Inflammatory macrophage treated with lipopolysaccharide for 1 hour (primary cell): Measurements from ENCODE around the gene ATP9A.
"Not testable (repeated sequence)": the region's sequence is repeated elsewhere in the genome, so short reads cannot be mapped to it uniquely, and the experiment has no call there.

ENCODE experiments used
- DNase-seq, 2 donors: peaks; one replicate each; pipeline ENCODE4 v3.0.0-alpha.2; 2020 to 2022

ATP9A gene

GRCh38 chr20:51691703-51692102 lies 76.5 kb downstream of the ATP9A start:
- no peak for DNase-seq

- DNase-seq, result no peak
Observed at GRCh38 chr20:51688600-51689244, 79.5 kb downstream of the ATP9A start.

GRCh38 chr20:51687630-51688029 lies 80.6 kb downstream of the ATP9A start:
- no peak for DNase-seq

DNA sequence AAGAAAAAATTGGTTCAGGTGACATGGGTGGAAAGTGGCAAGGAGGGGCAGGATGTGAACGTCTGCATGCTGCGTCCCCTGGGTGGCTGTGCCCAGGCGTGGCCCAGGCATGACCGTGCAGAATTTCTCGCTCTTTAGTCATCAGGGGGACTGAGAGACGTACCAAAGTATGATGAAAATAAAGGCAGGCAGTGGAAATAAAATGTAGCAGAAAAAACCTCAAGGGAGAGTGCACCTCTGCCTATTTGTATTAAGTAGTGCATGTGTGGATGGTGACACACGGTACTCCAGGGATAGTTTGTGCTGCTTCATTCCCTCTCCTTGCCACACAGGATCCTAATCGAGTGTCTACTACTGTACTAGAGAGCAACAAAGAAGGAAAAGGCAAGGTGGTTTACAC lies 81.1 kb downstream of the ATP9A start:
- DNase-seq, result no peak

DNA sequence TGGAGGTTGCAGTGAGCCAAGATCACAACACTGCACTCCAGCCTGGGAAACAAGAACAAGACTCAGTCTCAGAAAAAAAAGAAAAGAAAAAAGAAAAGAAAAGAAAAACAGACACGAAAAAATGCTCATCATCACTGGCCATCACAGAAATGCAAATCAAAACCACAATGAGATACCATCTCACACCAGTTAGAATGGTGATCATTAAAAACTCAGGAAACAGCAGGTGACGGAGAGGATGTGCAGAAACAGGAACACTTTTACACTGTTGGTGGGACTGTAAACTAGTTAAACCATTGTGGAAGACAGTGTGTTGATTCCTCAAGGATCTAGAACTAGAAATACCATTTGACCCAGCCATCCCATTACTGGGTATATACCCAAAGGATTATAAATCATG lies 82.7 kb downstream of the ATP9A start:
- not testable (repeated sequence) for DNase-seq

- no peak for DNase-seq
Observed at GRCh38 chr20:51680067-51680749, 88.0 kb downstream of the ATP9A start.

DNA sequence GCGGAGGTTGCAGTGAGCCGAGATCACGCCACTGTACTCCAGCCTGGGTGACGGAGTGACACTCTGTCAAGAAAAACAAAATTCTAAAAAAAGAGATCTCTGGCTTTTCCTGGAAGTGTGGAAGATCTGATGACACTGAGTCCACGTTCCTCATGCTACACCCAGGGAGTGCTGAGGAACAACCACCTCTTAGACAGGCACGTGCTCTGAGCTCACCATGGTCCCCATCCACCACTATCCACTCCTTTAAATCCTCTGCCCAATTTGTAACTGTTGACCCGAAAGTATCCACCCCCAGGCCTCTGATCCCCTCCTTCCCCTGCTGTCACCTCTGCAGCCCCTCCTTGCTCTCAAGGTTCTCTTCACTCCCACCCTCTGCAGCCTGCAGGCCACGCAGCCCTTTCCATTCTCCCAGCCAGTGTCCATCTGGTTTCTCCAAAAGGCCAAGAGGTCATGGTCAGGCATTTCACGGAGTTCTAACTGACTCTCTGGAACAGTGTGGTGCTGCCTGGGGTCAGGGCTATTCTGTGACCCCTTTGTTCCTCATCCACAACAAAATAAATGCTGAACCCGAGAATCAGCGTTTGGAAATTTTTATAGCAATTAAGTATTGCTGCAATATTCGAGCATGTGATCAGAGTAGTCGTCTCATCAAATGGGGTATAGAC lies 88.8 kb downstream of the ATP9A start:
- no peak for DNase-seq

DNA sequence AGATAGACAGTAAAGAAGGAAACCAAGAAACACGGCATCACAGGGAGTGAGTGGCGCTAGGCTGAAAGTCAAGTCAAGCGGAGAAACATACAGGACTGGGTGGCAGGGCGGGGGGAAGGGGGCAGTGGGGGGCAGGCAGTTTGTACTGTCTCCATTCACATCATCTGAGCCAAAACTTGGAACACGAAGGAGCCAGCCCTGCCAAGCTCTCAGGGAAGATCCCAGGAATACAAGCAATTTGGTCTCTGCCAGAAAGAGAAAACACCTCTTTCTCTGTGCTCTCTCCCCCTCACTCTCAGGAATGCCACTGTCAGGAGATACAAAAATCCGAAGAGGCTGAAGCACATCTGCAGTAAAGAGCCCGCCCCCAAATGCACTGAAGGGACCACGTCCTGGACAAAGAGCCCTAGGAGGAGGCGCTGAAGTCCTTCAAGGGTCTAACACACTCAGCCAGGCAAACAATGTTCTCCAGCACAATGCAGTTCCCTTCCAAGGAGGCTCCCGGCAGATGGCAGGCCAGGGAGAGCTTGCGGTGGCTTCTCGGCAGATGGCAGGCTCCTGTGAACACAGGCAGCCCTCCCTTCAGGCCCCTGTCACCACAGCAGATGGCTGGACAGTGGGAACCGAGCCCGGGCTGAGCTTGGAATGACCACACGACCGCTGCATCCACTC lies 90.0 kb downstream of the ATP9A start:
- no peak for DNase-seq

DNA sequence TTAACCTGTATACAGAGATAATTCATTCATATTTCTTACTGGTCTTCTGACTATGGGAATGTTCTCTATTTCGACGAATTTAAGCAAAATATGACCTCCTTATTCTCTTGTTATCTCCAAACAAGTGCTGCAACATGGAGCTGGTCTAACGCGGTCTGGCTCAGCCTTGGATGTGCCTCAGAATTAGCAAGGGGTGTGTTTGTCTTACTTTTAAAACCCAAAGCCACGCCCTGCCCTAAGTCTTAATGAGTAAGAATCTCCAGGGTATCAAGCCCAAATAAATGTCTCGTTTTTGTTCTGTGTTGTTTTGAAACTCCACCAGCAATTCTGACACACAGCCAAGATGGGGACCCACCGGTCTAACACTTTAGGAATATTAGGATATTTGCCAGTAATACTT lies 99.2 kb downstream of the ATP9A start:
- no peak for DNase-seq

DNA sequence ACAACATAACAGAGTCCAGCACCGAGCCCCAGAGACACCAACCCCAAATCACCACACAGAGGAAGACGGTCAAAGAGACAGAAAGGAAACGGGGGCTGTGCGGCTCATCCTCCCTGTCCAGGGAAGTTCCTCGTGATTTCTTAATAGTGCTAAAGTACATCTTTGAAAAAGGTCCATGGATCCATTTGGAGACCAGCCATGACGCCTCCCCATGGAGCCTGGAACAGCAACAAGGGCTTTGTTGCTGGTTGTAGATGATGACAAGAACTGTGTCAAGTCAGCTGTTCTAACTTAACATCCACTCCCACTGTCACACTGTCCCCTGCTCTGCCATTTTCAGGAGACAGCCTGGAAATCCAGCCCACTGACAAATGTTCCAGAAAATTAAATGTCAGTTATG lies 99.7 kb downstream of the ATP9A start:
- no peak for DNase-seq

DNA sequence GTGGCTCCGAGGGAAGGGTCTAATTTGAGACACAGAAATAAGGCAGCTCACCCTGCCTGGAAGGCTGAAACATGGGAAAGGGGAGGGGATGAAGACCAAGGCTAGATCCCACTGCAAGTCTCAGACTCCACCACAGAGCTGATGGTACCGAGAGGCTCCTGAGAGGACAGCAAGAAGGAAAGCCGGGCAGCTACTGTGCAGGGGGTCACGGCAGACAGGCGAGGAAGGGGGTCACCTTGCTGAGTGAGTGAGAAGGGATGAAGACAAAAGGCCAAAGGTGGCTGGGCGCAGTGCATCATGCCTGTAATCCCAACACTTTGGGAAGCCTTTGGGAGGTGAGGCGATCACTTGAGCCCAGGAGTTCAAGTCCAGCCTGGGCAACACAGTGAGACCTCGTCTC lies 100.7 kb downstream of the ATP9A start:
- DNase-seq, result no peak

DNA sequence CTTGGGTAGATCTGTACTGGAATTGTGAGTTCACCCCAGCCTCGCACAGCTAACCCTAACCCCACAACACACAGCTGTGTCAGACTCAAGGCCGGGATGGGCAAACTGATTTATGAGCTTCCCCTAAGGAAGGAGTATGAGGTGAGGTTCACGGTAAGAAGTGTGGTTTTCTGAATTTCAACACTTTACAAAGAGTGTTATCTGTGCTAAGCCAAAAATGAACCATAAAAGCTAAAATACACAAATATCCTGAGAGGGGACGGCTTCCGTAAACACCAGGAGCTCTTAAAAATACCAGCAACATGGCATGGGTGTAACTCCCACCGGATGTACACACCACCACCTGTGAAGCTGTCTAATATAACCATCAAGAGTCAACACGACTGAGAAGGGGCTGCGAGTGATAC lies 101.2 kb downstream of the ATP9A start:
- DNase-seq, result no peak

DNA sequence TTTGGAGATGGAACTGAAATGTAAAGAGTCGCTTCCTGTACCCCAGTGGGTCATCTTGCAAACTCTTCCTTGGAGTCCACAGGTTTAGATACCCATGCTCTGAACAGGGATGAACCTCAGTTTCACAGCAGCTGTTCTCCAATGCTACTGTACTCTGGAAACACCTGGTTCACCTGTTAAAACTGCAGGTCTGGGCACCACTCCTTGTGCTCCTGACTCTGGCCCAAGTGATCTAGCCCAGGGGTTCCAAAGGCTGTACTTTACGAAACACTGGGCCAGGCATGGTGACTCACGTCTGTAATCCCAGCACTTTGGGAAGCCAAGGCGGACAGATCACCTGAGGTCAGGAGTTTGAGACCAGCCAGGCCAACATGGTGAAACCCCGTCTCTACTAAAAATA lies 102.1 kb downstream of the ATP9A start:
- DNase-seq, result no peak

DNA sequence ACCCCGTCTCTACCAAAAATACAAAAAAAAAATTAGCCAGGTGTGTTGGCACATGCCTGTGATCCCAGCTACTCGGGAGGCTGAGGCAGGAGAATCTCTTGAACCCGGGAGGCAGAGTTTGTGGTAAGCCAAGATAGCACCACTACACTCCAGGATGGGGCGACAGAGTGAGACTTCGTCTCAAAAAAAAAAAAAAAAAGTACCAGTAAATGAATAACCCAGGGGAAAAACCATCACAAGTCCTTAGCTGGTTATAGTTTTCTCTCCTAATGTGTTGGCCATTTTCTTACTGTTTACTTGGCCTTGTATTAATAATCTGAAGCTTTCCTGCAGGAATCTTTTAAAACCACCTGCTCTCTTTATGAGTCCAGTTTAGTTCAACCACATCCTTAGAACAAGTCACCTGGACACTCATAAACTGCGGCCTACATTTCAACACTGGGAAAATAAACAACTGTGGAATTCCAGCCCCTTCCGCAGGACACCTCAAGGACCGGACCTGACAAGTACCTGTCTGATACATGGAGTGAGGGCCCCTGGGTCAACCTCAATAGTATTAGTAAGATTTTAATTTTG lies 102.6 kb downstream of the ATP9A start:
- DNase-seq, result no peak

- DNase-seq, result no peak
Observed at GRCh38 chr20:51661609-51662178, 106.5 kb downstream of the ATP9A start.

DNA sequence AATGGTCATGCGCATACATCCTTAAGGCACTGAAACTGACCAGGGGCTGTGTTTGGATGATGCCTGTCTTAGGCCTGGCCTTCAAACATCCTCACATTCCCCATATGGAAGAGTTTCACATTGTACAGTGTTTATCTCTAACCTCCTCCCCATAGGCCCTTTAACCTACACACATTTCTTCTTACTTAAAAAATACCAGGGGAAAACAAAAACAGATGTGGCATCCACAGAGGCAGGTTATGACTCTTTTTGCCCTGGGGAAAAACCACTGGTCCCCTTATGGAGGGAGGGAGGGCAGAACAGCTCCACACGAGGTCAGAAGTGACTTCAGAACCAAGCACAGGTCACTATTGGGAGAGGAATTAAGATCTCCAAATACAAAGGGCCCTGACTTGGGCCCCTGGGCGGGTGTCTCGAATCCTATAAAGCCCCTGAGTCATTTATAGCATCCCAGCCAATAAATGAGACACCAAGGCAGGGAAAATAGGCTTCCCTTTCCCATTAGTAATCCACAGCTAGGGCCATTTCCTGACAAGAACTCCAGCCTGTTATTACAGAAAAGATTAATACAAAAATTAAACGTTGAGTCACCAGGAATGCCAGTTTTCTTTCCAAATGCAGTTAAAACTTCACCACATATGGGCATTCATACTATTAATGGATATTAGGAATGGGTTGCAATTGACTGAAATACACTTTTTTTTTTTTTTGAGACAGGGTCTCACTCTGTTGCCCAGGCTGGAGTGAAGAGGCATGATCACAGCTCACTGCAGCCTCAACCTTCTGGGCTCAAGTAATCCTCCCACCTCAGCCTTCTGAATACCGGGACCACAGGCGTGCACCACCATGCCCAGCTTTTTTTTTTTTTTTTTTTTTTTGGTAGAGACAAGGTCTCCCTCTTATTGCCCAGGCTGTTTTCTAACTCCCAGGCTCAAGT lies 107.2 kb downstream of the ATP9A start:
- DNase-seq, result no peak

GRCh38 chr20:51659491-51660050 lies 108.6 kb downstream of the ATP9A start:
- DNase-seq, result no peak

GRCh38 chr20:51656726-51657260 lies 111.4 kb downstream of the ATP9A start:
- no peak for DNase-seq

GRCh38 chr20:51656089-51656488 lies 112.1 kb downstream of the ATP9A start:
- DNase-seq, result not testable (repeated sequence)

DNA sequence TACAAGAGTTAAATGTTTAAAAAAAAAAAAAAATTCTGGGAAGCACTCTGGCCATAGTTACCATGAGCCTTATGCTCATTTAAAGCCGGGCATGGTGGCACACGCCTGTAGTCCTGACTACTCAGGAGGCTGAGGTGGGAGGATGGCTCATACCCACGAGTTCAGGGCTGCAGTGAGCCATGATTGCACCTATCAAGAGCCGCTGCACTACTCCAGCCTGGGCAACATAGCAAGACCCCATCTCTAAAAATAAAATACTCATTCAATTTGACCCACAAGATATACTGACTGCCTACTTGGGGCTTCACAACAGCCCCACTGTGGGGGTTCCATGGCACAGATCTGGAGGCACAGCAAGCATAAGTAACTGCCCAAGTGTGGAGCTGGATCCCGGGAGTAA lies 113.7 kb downstream of the ATP9A start:
- no peak for DNase-seq

GRCh38 chr20:51654060-51654459 lies 114.1 kb downstream of the ATP9A start:
- DNase-seq, result no peak
